Naive thymus-derived CD8-positive, alpha-beta T cell (primary cell): ENCODE data around the gene COX5A. TPM values are rescaled to one million over a fixed set of nuclear protein-coding genes. Genes with fewer than 3 reads are reported as not detected.

ENCODE experiments used
- ATAC-seq, 2 donors: fragments of 150-1000 bp; cut with Tn5 transposase in 1 of 2; sonication (Bioruptor Pico), chemical (Tn5 transposase) in 1 of 2; 1 replicate in 1 of 2; 2 replicates in 1 of 2; pipeline ENCODE4 v1.10.0; 2021; ENCODE audit warnings: mild to moderate bottlenecking in 2 of 2, moderate library complexity in 2 of 2
- POLR2A ChIA-PET: fragments of 350-600 bp; sonication (Branson Sonifier 250); formaldehyde crosslinking; loops from one replicate; lab custom pipeline; 2021; ENCODE audit warnings: antibody characterized with exemption; lab: Charles Lee
- DNase-seq, 10 donors: peaks; one replicate each; pipeline versions ENCODE4 v3.0.0 to v3.0.0-alpha.2; 2020 to 2022
- H3K27ac Mint-ChIP-seq, 10 donors: one replicate each; pipeline ENCODE4 v1.8.0; 2020 to 2022; ENCODE audit warnings: mild to moderate bottlenecking in 10 of 10, mixed read lengths in 10 of 10, moderate library complexity in 4 of 10, inconsistent platforms in 1 of 10
- H3K27me3 Mint-ChIP-seq, 5 donors: one replicate each; pipeline ENCODE4 v1.8.0; 2021 to 2022; ENCODE audit warnings: mixed read lengths in 5 of 5
- H3K36me3 Mint-ChIP-seq, 3 donors: one replicate each; pipeline ENCODE4 v1.8.0; 2020 to 2022; ENCODE audit warnings: mixed read lengths in 3 of 3, mild to moderate bottlenecking in 2 of 3, inconsistent platforms in 1 of 3
- H3K4me1 Mint-ChIP-seq, 4 donors: one replicate each; pipeline ENCODE4 v1.8.0; 2021 to 2022; ENCODE audit warnings: mixed read lengths in 4 of 4
- H3K4me3 Mint-ChIP-seq, 10 donors: one replicate each; pipeline ENCODE4 v1.8.0; 2020 to 2022; ENCODE audit warnings: mild to moderate bottlenecking in 10 of 10, mixed read lengths in 10 of 10, moderate library complexity in 6 of 10, inconsistent platforms in 1 of 10
- H3K9me3 Mint-ChIP-seq, 9 donors: one replicate each; pipeline ENCODE4 v1.8.0; 2020 to 2022; ENCODE audit warnings: mixed read lengths in 9 of 9, mild to moderate bottlenecking in 3 of 9, inconsistent platforms in 1 of 9, moderate library complexity in 1 of 9
- polyA plus RNA-seq, 3 donors: library from polyadenylated mRNA; unstranded; fragments of 300-500 nt; fragmentation: Illumina TruSeq; gene quantifications; one replicate each; pipeline ENCODE4 v1.2.3, GENCODE V29; 2021
- total RNA-seq, 8 experiments: library from RNA in 2 of 8; stranded (reverse) in 2 of 8; gene quantifications; one replicate each; pipeline ENCODE4 v1.2.3 and lab custom pipeline; 2021 to 2026

Gene COX5A
- total and polyA plus RNA-seq, 5 experiments from 2014 or later: 60.0 to 362 (median 268) TPM

DNA sequence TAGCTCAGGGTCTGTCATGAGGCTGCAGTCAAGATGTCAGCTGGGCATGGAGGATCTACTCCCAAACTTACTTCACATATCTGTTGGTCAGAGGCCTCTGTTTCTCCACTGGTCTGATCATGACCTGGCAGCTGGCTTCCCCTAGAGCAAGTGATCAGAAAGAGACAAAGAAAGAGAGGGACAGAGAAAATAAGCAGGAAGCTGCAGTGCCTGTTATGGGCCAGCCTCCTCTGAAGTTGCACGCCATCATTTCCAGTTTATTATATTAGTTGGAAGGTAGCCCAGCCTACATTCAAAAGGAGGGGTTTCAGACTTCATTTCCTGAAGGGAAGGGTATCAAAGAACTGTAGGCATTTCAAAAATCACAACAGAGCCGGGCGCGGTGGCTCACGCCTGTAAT, 23.7 kb upstream of the COX5A start:
- H3K27me3 Mint-ChIP-seq: peaks cover 10 to 33% (median 31%) of the 10 kb centered on the region in 5 donors
- DNase-seq (no peak), ATAC-seq (no peak)
- H3K4me1 Mint-ChIP-seq: peaks cover 9 to 25% (median 22%) of the 10 kb centered on the region in 4 donors
- no peaks in the 10 kb centered on the region for H3K9me3 Mint-ChIP-seq
- H3K27ac Mint-ChIP-seq: peak overlapping the region in 2 of 10 donors; percentile 48 to 72
- POLR2A ChIA-PET: no interaction called here
- no peak overlapping the region for H3K4me3 Mint-ChIP-seq
- H3K36me3 Mint-ChIP-seq: peaks cover 0 to 2% (median 0%) of the 10 kb centered on the region in 3 donors

DNA sequence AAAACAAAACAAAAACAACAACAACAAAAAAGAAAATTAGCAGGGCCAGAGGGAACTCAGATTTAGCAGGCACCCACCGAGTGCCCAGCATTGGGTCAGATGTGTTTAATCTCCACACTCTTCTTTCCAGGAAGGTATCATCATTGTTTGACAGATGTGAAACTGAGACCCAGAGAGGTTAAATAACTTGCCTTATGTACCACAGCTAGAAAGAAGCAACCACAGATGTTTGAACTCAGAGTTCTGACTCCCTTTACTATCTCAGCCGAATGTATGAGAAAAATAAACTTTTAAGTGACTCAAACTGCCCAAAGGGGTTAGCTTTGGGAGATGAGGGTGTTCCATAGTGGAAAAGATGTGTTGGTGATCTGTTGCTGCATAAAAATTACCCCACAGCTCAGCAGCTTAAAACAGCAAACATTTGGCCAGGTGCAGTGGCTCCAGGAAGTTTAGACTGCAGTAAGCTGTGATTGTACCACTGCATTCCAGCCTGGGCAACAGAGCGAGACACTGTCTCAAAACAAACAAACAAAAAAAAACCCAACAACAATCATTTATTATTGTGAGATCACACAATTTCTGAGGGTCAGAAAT, 23.2 kb upstream of the COX5A start:
- Mint-ChIP-seq H3K4me1 (peaks cover 9 to 26% (median 22%) of the 10 kb centered on the region in 4 donors), H3K27me3 (peaks cover 10 to 33% (median 31%) of the 10 kb centered on the region in 5 donors), H3K27ac (peak overlapping the region in 1 of 10 donors; percentile 30), H3K4me3 (no peak overlapping the region), H3K9me3 (no peaks in the 10 kb centered on the region), H3K36me3 (peaks cover 0 to 2% (median 0%) of the 10 kb centered on the region in 3 donors)
- POLR2A ChIA-PET: no interaction called here
- DNase-seq: no peak
- ATAC-seq: no peak

DNA sequence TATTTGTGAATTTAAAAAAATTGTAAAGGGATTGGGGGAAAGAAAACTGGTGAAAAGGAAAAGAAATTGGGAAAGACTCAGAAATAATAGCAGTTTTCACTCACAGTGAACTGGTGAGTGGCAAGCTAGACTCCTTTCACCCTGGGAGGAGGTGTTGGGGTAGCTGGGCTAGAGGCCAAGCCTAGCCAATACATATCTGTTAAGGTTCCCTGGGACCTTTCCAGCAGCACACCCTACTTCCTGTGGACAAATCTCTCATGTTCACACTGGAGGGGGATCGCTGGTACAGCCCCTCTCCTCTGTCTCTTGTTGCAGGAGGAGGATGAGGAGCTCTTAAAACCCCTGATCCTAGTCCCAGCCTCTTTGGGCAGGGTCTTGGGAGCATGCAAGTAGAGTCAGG, 22.4 kb upstream of the COX5A start:
- no peak for ATAC-seq

DNA sequence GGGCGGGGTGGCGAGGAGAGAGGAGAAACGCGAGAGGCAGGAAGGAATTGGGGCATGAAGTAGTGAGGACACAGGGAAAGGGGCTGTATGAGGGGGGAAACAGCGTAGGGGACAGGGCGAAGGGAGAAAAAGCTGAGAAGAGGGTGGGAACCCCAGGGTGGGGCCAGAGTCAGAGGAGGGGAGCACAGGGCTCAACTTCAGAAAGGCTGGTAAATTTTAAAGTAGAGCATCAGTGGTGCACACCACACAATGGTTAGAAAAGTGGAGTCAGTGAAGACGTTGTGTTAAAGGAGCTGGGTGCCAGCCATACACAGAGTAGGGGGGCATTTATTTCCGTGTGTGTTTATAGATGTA, 21.7 kb upstream of the COX5A start:
- Mint-ChIP-seq H3K27ac (no peak overlapping the region), H3K36me3 (peaks cover 0 to 2% (median 0%) of the 10 kb centered on the region in 3 donors), H3K4me3 (peak overlapping the region in 4 of 10 donors; percentile 3 to 71 (median 48)), H3K27me3 (peaks cover 10 to 36% (median 31%) of the 10 kb centered on the region in 5 donors), H3K4me1 (peaks cover 9 to 40% (median 31%) of the 10 kb centered on the region in 4 donors), H3K9me3 (no peaks in the 10 kb centered on the region)
- POLR2A ChIA-PET: interaction anchor here (1.1 kb wide), 1 partner anchor 155 kb away, joined by 3 read pairs; no protein-coding TSS in a partner anchor
- DNase-seq (no peak), ATAC-seq (no peak)

More for the DNA sequence above, 22.4 kb upstream of the COX5A start:
- POLR2A ChIA-PET: no interaction called here
- Mint-ChIP-seq H3K27me3 (peaks cover 10 to 36% (median 31%) of the 10 kb centered on the region in 5 donors), H3K27ac (peak overlapping the region in 1 of 10 donors; percentile 22), H3K36me3 (peaks cover 0 to 2% (median 0%) of the 10 kb centered on the region in 3 donors), H3K9me3 (no peaks in the 10 kb centered on the region), H3K4me3 (no peak overlapping the region), H3K4me1 (peaks cover 9 to 34% (median 27%) of the 10 kb centered on the region in 4 donors)
- no peak for DNase-seq

DNA sequence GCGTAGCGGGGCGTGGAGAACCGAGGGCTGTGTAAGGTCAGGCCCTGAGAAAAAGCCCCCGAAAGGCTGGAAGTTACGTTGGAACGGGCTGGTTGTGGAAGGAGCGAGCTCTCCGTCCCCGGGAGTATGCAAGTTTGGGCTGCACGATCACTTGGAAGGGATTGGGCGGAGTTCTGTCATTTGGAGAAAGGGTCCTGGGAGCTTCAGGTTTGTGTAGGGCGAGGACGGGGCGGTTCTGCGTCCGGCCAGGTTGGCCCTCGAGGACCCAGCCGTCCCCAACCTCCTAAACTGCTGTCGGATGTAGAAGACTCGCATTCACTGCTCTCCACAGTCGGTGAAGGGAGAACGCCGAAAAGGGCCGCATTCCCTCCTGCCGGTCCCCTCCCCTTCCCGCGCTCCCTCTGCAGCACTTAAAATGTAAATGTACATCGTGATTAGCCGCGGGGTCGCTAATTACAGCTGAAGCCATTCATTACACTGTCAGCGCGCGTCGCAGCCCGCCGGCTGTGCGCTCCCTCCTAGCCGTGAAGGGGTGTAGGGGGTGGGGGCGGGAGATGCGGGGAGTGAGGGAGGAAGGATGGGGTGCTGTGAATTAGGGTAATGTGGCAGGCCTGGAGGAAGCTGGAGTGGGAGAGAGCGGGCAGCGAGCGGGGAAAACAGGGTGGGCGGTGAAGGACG, 21.2 kb upstream of the COX5A start:
- peak in 1 of 10 donors; percentile 8 for DNase-seq
- POLR2A ChIA-PET: interaction anchor here (1.1 kb wide), 1 partner anchor 154 kb away, joined by 3 read pairs; no protein-coding TSS in a partner anchor
- peak overlapping the region in 9 of 10 donors; percentile 55 to 78 (median 70) for H3K4me3 Mint-ChIP-seq
- no peak for ATAC-seq
- H3K9me3 Mint-ChIP-seq: no peaks in the 10 kb centered on the region
- H3K27ac Mint-ChIP-seq: peak overlapping the region in 2 of 10 donors; percentile 48 to 59
- H3K36me3 Mint-ChIP-seq: peaks cover 0 to 2% (median 0%) of the 10 kb centered on the region in 3 donors
- H3K27me3 Mint-ChIP-seq: peaks cover 10 to 36% (median 31%) of the 10 kb centered on the region in 5 donors
- peaks cover 9 to 40% (median 32%) of the 10 kb centered on the region in 4 donors for H3K4me1 Mint-ChIP-seq

DNA sequence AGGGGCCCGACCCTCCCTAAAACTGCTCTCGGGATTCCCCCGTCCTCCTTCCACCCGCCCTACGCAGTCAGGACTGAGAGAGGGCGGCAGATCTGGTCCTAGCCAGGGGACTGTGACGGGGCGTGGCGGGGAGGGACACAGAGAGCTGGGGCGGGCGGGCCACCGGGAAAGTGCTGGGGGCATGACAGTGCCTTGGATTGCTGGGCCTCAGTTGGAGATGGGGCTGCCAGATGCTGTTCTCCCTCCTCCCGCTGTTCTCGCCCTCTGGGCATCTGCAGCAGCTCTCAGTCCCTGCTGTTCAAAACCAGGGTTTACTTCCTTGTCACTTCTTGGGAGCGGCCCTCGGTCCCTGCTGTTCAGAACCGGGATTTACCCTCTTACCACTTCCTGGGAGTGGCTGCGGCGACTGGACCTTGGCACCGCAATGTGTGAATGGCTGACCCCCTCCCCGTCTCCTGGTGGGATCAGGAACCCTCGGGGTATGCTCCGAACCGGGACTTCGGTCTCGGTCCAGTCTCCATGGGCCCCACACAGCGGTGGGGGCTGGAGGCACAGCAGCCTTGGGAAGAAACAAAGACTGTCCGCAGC, 20.5 kb upstream of the COX5A start:
- Mint-ChIP-seq H3K27me3 (peaks cover 10 to 36% (median 31%) of the 10 kb centered on the region in 5 donors), H3K27ac (peak overlapping the region in 2 of 10 donors; percentile 48 to 59), H3K36me3 (peaks cover 0 to 2% (median 0%) of the 10 kb centered on the region in 3 donors), H3K4me3 (peak overlapping the region in 9 of 10 donors; percentile 55 to 80 (median 68)), H3K4me1 (peaks cover 9 to 40% (median 33%) of the 10 kb centered on the region in 4 donors), H3K9me3 (no peaks in the 10 kb centered on the region)
- ATAC-seq (no peak), DNase-seq (no peak)
- POLR2A ChIA-PET: interaction anchor here (1.1 kb wide), 1 partner anchor 154 kb away, joined by 3 read pairs; no protein-coding TSS in a partner anchor

DNA sequence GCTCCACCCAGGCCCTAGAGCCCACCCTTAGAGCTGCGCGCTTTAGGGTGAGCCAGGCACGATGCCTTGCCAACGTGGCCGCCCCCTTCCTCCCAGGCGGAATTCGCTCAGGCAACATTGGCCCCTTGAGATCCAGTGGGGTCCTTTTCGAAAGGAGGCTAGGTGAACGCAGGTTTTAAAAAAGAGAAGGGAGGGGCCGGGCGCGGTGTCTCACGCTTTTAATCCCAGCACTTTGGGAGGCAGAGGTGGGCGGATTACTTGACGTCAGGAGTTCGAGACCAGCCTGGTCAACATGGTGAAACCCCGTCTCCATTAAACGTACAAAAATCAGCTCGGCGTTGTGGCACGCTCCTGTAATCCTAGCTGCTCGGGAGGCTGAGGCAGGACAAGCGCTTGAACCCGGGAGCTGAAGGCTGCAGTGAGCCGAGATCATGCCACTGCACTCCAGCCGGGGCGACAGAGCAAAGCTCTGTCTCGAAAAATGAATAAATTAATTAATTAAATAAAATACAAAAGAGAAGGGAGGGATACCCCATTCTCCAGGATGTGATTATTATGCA, 19.7 kb upstream of the COX5A start:
- Mint-ChIP-seq H3K4me1 (peaks cover 9 to 40% (median 33%) of the 10 kb centered on the region in 4 donors), H3K27ac (no peak overlapping the region), H3K4me3 (peak overlapping the region; percentile 62 to 86 (median 77)), H3K36me3 (peaks cover 0 to 2% (median 0%) of the 10 kb centered on the region in 3 donors), H3K9me3 (no peaks in the 10 kb centered on the region), H3K27me3 (peaks cover 10 to 33% (median 31%) of the 10 kb centered on the region in 5 donors)
- ATAC-seq (peak in 1 of 2 donors; percentile 14), DNase-seq (no peak)
- POLR2A ChIA-PET: interaction anchor here (0.8 to 1.7 kb wide), 5 partner anchors 20 to 262 kb away, joined by 3 to 10 read pairs (median 5); partner anchors contain the start of genes C15orf39, COX5A, EDC3 and PPCDC

DNA sequence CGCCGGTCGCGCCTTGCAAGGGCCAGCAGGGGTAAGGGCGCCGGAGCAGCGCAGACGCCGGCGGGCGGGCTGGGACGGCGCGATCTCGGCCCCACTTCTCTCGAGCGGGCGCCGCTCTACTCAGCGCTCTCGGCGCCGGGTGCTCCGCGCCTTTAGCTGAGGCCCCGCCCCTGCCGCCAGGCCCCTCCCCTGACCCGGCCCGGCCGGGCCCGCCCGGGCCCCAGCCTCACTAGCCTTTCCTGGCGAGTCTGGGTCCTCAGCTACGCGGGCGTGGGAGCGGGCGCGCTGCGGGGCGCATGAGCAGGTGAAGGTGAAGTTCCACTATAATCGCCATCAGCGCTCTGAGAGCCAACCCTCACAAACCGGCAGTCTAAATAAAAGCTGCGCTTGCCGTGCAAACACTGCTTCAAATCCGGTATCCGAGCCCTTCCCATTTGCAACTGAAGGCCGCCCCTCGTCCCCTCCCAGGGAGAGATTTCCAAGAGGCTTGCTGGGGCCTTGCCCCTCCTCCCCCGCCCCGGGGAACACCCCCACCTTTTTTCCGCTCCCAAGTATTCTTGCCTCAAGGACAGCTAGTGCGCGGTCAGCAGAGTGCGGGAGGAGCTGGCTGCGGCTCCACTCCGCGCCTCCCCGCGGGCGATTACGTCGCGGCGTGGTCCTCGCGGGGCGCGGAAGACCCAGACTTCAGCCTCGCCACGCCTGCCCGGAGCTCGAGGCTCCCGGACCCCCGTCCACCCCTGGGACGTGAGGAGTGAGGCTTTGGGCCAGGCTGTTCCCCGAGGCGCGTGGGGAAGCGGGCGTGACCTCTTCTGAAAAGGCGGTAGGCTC, 19.0 kb upstream of the COX5A start, which contains the start of gene RPP25:
Gene RPP25 (minus strand): TSS at position 125 of the 828 bp plus-strand sequence. CDS start 189 bp downstream, outside the sequence.
- peaks cover 10 to 33% (median 29%) of the 10 kb centered on the region in 5 donors for H3K27me3 Mint-ChIP-seq
- H3K9me3 Mint-ChIP-seq: no peaks in the 10 kb centered on the region
- H3K27ac Mint-ChIP-seq: peak within 1 kb of the TSS in 2 of 10 donors; percentile 15 to 37
- H3K4me3 Mint-ChIP-seq: peak within 1 kb of the TSS; percentile 71 to 86 (median 80)
- ATAC-seq: peak; percentile 85 to 88
- DNase-seq: peak; percentile 18 to 77 (median 51)
- peaks cover 9 to 40% (median 33%) of the 10 kb centered on the region in 4 donors for H3K4me1 Mint-ChIP-seq
- POLR2A ChIA-PET: interaction anchor here (0.5 to 1.7 kb wide), 10 partner anchors 11 to 339 kb away, joined by 3 to 10 read pairs (median 4); partner anchors contain the start of genes C15orf39, COX5A, EDC3 and PPCDC
- H3K36me3 Mint-ChIP-seq: peaks cover 0 to 2% (median 0%) of the 10 kb centered on the region in 3 donors

DNA sequence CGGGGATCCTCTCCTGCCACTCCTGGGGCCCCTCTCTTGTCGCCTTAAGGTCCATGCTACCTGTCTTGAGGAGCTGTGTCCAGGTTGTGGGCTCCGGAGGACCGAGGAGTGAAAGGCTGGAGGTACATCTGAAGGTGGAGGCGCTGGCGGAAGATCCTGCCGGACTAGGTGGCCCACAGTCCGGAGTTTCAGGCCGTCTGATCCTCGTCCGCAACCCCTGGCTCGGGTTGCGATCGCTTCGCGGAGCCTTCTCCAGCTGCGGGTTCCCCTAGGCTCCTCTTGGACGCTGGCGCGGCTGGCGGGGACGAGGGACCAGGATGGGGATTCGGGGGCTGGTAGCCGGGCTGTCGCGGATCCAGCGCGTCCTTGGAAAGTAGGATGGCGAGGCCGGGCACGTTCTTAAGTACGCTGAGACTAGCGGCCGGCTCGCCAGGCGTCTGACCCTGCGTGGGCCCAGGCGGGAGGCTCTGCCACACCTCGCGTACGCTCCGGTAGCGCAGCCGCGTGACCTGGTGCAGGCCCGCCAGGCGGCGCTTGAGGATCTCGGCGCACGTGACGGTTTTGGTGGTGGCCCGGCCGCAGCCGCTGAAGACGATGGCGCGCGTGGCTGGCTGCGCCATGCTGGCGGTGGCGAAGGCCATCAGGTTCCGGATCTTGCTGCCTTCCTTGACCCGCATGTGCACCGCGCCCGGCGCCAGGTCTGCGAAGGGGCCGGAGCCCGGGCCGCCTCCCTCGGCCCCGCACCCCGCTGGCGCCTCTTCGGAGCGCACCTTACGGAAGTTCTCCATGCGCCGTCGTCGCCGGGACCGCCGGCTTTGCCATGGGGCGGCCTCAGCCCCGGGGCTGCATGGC, 18.1 kb upstream of the COX5A start:
- H3K27ac Mint-ChIP-seq: no peak overlapping the region
- H3K4me3 Mint-ChIP-seq: peak overlapping the region; percentile 32 to 86 (median 50)
- peak; percentile 61 to 63 for ATAC-seq
- DNase-seq: peak; percentile 28 to 71 (median 48)
- H3K4me1 Mint-ChIP-seq: peaks cover 10 to 40% (median 33%) of the 10 kb centered on the region in 4 donors
- H3K27me3 Mint-ChIP-seq: peaks cover 10 to 31% (median 26%) of the 10 kb centered on the region in 5 donors
- no peaks in the 10 kb centered on the region for H3K9me3 Mint-ChIP-seq
- POLR2A ChIA-PET: interaction anchor here (0.7 to 1.7 kb wide), 4 partner anchors 18 to 339 kb away, joined by 3 to 10 read pairs (median 4); partner anchors contain the start of genes COX5A and PPCDC
- peaks cover 0 to 2% (median 0%) of the 10 kb centered on the region in 3 donors for H3K36me3 Mint-ChIP-seq

DNA sequence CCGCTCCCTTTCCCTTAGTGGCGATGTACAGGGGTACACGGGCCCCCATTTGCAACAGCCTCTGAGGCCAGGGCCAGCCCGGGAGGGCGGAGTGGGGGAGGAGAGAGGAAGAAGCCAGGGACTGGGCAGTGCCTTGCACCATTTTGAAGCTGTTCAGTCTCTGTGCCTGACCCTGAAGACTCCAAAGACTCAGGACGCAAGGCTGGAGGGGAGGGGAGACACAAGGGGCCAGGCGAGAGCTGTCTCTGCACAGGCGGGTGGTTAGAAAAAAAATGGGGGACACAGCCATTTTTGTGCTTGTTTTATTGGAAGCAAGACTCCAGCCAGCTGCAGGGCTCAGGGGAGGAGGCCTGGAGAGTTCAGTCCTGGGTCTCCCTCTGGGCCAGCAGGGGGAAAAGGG, 17.1 kb upstream of the COX5A start:
- no peak for ATAC-seq
- peaks cover 14 to 46% (median 35%) of the 10 kb centered on the region in 4 donors for H3K4me1 Mint-ChIP-seq
- no peak for DNase-seq
- peaks cover 10 to 30% (median 23%) of the 10 kb centered on the region in 5 donors for H3K27me3 Mint-ChIP-seq
- no peak overlapping the region for H3K27ac Mint-ChIP-seq
- peaks cover 0 to 2% (median 0%) of the 10 kb centered on the region in 3 donors for H3K36me3 Mint-ChIP-seq
- H3K9me3 Mint-ChIP-seq: no peaks in the 10 kb centered on the region
- peak overlapping the region; percentile 15 to 72 (median 50) for H3K4me3 Mint-ChIP-seq
- POLR2A ChIA-PET: interaction anchor here (1.2 to 1.5 kb wide), 2 partner anchors 16 to 17 kb away, joined by 3 read pairs; partner anchors contain the start of gene COX5A
